HepG2 (cell line): Measurements from ENCODE around the gene PAXX. TPM values are rescaled to one million over a fixed set of nuclear protein-coding genes. Genes with fewer than 3 reads are reported as not detected.
A peak's percentile ranks its signal among the peaks of the same experiment; 100 is the strongest.

Experiments used
- AHDC1 ChIP-seq: sonication (generic); formaldehyde crosslinking; IDR thresholded peaks from 2 replicates; pipeline ENCODE4 v1.5.1; 2020; ENCODE audit warnings: mild to moderate bottlenecking, missing genetic modification reagents, borderline replicate concordance
- CHD4 ChIP-seq: fragments of 200-600 bp; sonication (generic); IDR thresholded peaks from 2 replicates; pipeline ENCODE4 v1.7.0; 2017; ENCODE audit warnings: mild to moderate bottlenecking, low read length, borderline replicate concordance
- DMAP1 ChIP-seq: IDR thresholded peaks from 2 replicates; pipeline ENCODE4 v1.6.1; 2016
- HMG20B ChIP-seq: conservative IDR thresholded peaks from 2 replicates; pipeline ENCODE4 v1.6.1; 2016; ENCODE audit warnings: missing genetic modification reagents, missing compliant biosample characterization
- KAT2B ChIP-seq: fragments of 150-350 bp; IDR thresholded peaks from 2 replicates; pipeline ENCODE4 v1.6.1; 2014; ENCODE audit warnings: low read depth, low read length, borderline replicate concordance
- MBNL3 ChIP-seq: fragments of 250-450 bp; sonication (Bioruptor Pico); conservative IDR thresholded peaks from 2 replicates; pipeline ENCODE4 v1.8.0; 2022; ENCODE audit warnings: mild to moderate bottlenecking, inconsistent platforms
- MTF1 ChIP-seq: sonication (generic); formaldehyde crosslinking; IDR thresholded peaks from 2 replicates; pipeline ENCODE4 v1.5.0; 2020; ENCODE audit warnings: missing genetic modification reagents
- NR0B2 ChIP-seq: sonication (generic); formaldehyde crosslinking; IDR thresholded peaks from 2 replicates; pipeline ENCODE4 v1.4.0; 2020; ENCODE audit warnings: mild to moderate bottlenecking, missing genetic modification reagents
- NR2F6 ChIP-seq, 2 experiments: IDR thresholded peaks; 2 replicates each; pipeline ENCODE4 v1.6.1; 2016; ENCODE audit warnings: antibody characterized with exemption in 1 of 2, mild to moderate bottlenecking in 1 of 2
- PREB ChIP-seq: sonication (generic); formaldehyde crosslinking; IDR thresholded peaks from 2 replicates; pipeline ENCODE4 v1.4.0; 2020; ENCODE audit warnings: missing genetic modification reagents
- SSRP1 ChIP-seq: IDR thresholded peaks from 2 replicates; pipeline ENCODE4 v1.6.1; 2016; ENCODE audit warnings: control low read depth
- TCF12 ChIP-seq, 2 experiments: fragments of 450-650 bp in 1 of 2; sonication (generic) in 1 of 2; formaldehyde crosslinking in 1 of 2; IDR thresholded peaks; 2 replicates each; pipeline versions ENCODE4 v1.6.1 to v1.8.0; 2017 to 2022; ENCODE audit warnings: antibody characterized with exemption in 1 of 2, mild to moderate bottlenecking in 1 of 2, missing genetic modification reagents in 1 of 2, moderate library complexity in 1 of 2
- U2AF2 ChIP-seq: fragments of 200-400 bp; formaldehyde crosslinking; IDR thresholded peaks from 2 replicates; pipeline ENCODE4 v1.6.1; 2017; ENCODE audit warnings: low read depth, mild to moderate bottlenecking, low read length
- ZNF280B ChIP-seq: sonication (generic); formaldehyde crosslinking; IDR thresholded peaks from 2 replicates; pipeline ENCODE4 v1.5.0; 2020; ENCODE audit warnings: missing genetic modification reagents, mild to moderate bottlenecking, borderline replicate concordance
- ZNF761 ChIP-seq: sonication (generic); formaldehyde crosslinking; conservative IDR thresholded peaks from 2 replicates; pipeline ENCODE4 v1.4.0; 2020; ENCODE audit warnings: mild to moderate bottlenecking, missing genetic modification reagents
- polyA plus RNA-seq, 8 experiments: library from polyadenylated mRNA; depleted of rRNA in 3 of 8; stranded (reverse) in 7 of 8; unstranded in 1 of 8; fragments of >200 nt; fragmentation: Illumina TruSeq in 4 of 8; extraction: Trizol in 4 of 8; gene quantifications; 2 replicates each; pipeline versions ENCODE4 v1.2.1 to v1.2.3, GENCODE V29; 2011 to 2016; ENCODE audit warnings: low read depth in 4 of 8, missing spikeins in 1 of 8, mixed read lengths in 1 of 8; ENCODE audit not compliant: insufficient read depth in 1 of 8
- total RNA-seq, 5 experiments: library from RNA; depleted of rRNA; stranded (reverse); fragments of >200 nt; fragmentation: Illumina TruSeq; extraction: Trizol; gene quantifications; 2 replicates each; pipeline ENCODE4 v1.2.3, GENCODE V29; 2016; ENCODE audit warnings: low read depth in 1 of 5
- TF ChIP-seq, protein P1 (sequence below): sonication (generic); formaldehyde crosslinking; conservative IDR thresholded peaks from 2 replicates; pipeline ENCODE4 v1.4.0; 2020; ENCODE audit warnings: missing genetic modification reagents
- TF ChIP-seq, protein P2 (sequence below): IDR thresholded peaks from 2 replicates; pipeline ENCODE4 v1.6.1; 2016; ENCODE audit warnings: missing genetic modification reagents, missing compliant biosample characterization

Gene PAXX
- total and polyA plus RNA-seq, 2 of the 13 experiments (the other 11 are each of a cell fraction or from before 2014, with no cell fraction given): 14.0 to 31.9 TPM

DNA sequence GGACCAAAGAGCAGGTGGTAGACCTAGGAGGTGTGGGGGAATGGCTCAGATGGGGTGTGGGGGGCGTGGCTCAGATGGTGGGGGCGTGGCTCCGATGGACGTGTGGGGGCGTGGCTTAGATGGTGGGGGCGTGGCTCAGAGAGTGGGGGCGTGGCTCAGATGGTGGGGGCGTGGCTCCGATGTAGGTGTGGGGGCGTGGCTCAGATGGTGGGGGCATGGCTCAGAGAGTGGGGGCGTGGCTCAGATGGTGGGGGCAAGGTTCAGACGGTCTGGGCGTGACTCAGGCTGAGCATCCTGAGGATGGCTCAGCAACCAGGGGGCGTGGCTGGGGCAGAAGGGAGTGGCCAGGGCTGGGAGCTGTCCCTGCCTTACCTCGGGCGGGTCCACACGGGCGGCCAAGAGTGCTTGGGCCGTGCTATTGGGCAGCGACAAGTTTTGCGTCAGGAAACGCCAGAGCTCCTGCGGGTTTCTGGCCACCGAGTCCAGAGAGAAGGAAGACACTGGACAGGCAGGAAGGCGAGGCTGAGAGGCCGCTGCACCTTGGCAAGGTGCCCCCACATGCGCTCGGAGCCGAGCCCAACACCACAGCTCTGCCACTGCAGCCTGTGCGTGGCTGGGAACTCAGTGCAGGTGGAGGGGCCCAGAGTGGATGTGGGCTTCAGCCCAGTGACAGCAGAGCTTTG, 29.9 kb downstream of the PAXX start (continued):
- TF ChIP-seq PREB (no peak), KAT2B (no peak), CHD4 (no peak), AHDC1 (CRISPR knock-in tag) (no peak), ZNF761 (no peak), NR0B2 (CRISPR knock-in tag) (no peak), ZNF280B (CRISPR knock-in tag) (no peak), DMAP1 (no peak), TCF12 (IDR thresholded peaks at IDR 0.05) (no peak), TCF12 (CRISPR knock-in tag; IDR thresholded peaks at IDR 0.05) (no peak), MTF1 (CRISPR knock-in tag) (no peak), SSRP1 (CRISPR knock-in tag) (no peak), HMG20B (CRISPR knock-in tag) (no peak), MBNL3 (CRISPR knock-in tag) (no peak), NR2F6 (IDR thresholded peaks at IDR 0.05) (no peak), NR2F6 (CRISPR knock-in tag; IDR thresholded peaks at IDR 0.05) (0 out of 2 replicates have a peak, but pooled peaks have one; percentile 22), U2AF2 (no peak)
- TF ChIP-seq, protein P1, sequence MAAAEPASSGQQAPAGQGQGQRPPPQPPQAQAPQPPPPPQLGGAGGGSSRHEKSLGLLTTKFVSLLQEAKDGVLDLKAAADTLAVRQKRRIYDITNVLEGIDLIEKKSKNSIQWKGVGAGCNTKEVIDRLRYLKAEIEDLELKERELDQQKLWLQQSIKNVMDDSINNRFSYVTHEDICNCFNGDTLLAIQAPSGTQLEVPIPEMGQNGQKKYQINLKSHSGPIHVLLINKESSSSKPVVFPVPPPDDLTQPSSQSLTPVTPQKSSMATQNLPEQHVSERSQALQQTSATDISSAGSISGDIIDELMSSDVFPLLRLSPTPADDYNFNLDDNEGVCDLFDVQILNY (CRISPR knock-in tag): no peak
- TF ChIP-seq, protein P2, sequence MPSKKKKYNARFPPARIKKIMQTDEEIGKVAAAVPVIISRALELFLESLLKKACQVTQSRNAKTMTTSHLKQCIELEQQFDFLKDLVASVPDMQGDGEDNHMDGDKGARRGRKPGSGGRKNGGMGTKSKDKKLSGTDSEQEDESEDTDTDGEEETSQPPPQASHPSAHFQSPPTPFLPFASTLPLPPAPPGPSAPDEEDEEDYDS (CRISPR knock-in tag): peak; percentile 78; the same call in 1 of the 2 replicates
